ENCODE measurements around the gene DISP3.
A peak's percentile ranks its signal among the peaks of the same experiment; 100 is the strongest.

The DISP3 gene

DNA sequence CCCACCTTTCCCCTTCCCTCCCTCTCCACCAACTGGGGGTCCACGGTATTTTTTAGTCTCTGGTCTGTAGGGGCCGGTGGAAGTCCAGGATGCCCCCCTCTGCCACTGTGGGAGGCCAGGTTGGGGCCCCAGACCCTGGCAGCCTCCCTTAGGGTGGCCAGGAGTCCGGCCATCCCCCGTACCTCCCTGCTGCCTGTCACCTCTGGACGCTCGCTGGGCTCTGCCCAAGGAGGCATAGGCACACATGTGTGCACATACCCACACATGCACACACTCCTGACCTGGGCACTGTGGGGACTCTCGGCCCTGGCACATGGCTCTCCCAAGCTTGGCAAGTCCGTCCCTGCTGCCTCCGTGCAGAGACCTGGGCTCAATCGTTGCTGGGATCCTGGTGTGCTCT, 53.0 kb downstream of the DISP3 start:
- no peak for DNase-seq

DNA sequence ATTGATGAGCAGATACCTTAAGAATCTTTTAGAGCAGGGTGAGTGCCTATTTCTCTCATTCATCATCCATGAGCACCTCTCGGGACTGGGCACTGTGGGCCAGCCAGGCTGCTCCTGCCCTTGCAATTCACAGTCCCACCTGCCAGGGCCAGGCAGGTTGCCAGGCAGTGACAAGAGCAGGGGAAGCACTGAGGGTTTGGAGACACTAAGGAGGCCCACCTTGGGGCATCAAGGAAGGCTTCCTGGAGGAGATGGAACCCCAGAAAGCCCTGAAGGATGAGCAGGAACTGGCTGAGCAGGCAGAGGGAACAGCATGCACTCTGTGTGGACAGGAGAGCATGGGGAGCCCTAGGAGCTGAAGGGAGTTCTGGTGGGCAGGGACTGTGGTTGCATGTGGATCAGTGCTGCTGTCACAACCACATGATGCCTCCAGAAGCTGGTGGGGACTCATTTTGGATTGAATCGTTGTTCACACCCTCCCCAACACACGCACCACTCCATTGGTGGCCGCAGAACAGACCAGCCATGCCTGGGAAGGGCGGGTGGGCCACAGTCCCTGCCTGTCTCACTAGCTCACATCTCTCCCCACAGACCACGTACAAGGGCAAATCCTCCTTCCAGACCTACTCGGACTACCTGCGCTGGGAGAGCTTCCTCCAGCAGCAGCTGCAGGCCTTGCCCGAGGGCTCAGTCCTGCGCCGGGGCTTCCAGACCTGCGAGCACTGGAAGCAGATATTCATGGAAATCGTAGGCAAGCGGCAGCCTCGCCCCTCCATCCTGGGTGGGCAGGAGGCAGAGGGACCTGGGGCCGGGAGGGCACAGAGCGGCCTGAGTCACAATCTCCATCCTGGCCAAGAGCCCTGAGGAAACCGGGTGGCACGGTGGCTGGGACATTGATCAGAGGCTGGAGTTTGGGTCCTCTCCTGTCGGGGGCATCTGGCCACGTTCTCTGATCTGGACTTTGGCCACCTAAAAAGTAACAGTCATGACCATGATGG, 55.1 kb downstream of the DISP3 start:
- DNase-seq = no peak

DNA sequence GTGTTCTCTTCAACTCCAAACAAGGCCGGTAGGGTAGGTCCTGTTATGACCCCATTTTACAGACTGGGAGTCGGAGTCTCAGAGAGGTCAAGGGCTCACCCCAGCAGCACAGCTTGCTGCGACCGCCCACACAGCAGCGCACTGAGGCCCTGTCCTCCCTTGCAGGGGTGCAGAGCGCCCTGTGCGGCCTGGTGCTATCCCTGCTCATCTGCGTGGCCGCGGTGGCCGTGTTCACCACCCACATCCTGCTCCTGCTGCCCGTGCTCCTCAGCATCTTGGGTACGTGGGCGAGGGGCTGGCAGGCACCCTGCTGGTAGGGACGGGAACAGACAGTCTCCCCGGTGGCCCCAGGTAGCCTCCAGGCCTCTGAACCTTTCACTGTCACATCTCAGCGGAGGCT, 55.9 kb downstream of the DISP3 start:
- DNase-seq = no peak

DNA sequence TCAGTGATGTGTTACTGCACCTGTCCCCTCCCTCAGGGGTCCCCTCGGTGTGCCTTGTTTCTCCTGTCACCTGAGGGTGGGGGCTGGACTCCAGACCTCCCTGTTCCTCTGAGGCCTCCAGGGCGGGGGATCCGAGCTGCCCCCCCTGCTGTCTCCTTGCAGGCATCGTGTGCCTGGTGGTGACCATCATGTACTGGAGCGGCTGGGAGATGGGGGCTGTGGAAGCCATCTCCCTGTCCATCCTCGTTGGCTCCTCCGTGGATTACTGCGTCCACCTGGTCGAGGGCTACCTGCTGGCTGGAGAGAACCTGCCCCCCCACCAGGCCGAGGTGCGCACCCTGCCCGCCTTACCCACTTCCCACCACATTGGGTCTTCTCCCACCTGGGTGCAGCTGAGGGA, 56.4 kb downstream of the DISP3 start:
- DNase-seq = no peak

DNA sequence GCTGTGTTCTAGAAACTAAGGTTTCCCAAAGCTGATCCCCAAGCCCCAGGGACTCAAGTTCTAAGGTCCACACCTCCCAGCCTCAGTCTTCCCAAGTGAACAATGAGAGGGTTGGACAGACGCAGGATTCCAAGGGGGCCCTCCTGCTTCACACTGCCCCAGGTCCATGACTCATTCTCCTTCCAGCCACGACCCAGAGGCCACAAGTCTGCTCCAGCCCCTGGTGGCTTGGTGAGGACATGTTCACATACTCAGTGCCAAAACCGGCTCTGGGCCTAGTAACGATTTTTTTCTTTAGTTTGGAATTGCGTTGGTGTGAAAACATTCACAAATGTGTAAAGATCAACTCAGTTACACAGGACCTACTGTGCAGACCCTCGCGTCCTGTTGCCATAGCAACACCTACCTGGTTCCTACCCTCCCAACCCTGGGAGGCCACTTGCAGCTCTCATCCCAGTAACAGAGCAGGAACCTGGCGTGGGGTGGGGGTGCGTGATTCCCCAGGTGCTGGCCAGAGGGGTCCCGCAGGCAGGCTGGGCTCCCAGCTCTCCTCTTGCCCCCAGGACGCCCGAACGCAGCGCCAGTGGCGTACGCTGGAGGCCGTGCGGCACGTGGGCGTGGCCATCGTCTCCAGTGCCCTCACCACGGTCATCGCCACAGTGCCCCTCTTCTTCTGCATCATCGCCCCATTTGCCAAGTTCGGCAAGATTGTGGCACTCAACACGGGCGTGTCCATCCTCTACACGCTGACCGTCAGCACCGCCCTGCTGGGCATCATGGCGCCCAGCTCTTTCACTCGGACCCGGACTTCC, 57.0 kb downstream of the DISP3 start:
- DNase-seq = no peak

DNA sequence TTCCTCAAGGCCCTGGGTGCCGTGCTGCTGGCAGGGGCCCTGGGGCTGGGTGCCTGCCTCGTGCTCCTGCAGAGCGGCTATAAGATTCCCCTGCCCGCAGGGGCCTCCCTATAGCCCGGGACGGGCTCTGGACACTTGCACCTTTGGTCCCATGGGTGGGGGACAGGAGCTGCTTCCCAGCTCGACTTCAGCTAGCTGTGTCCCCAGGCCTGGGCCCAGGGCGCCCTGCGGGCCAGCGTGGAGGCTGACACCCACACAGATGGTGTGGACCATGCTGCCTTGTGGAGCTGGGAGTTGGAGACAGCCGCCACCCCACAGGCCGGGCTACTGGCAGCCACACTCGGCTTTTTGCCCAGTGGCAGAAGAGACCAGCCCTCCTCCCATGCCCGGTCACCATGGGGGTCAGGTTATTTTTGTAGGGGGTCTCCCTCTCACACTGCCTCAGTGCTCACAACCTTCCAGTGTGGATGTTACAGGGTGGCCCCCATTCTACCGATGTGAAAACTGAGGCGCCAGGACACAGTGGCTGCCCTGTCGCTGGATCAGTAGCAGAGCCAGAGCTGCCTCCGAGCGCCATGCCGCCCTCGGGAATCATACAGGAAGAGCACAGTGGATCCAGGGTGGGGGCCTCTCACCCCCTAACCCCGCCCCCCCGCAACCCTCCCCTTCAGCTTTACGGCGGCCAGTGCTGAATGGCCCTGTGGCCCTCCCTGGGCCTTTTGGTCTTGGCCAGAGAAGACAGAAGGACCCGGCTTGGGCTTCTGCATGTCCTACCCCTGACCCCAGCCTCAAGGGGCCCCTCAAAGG, 57.8 kb downstream of the DISP3 start:
- no peak for DNase-seq

DNA sequence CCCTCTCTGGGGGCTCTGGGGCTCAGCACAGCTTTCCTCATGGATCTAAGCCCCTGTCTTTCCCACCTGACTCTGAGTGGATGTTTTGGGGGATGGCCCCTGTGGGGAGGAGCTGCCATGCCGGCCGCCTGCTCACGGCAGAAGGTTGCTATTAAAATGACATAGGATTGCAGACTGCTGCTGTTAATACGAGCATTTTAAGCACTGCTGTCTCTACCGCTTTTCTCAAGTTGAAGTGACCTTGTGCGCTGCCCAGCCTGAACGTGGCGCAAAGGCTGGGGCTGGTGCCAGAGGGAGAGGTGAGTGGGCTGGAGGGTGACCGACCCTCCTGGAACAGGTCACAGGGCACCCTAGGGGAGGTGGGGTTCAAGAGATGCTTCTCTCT, 58.4 kb downstream of the DISP3 start:
- DNase-seq = no peak

DNA sequence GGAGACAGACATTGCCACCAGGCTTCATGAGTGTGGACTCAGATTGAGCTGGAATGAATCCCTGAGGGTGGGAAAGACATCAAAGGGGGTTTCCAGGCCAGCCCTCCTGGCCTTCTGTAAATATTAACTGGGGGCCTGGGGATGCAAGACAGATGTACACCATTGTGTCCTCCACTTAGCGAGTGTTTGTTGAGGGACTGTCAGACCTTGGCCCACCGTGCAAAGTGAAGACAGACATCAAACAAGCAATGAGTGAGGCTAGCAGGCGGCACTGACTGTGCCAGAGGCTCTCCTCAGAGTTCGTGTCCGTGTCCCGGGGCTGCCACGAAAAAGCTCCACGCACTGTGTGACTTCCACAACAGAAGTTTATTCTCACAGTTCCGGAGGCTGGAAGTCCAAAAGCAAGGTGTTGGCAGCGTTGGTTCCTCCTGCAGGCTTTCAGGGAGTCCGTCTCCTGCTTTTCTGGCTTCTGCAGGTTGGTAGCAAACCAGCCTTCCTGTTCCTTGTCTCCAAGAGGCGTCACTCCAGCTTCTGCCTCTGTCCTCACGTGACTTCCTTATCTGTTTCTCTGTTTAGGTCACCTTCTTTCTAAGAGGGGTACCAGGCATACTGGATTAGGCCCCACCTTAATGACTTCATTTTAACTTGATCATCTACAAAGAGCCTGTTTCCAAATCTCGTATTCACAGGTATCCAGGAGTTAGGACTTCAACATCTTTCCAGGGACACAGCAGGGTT, 59.1 kb downstream of the DISP3 start:
- no peak for DNase-seq

DNA sequence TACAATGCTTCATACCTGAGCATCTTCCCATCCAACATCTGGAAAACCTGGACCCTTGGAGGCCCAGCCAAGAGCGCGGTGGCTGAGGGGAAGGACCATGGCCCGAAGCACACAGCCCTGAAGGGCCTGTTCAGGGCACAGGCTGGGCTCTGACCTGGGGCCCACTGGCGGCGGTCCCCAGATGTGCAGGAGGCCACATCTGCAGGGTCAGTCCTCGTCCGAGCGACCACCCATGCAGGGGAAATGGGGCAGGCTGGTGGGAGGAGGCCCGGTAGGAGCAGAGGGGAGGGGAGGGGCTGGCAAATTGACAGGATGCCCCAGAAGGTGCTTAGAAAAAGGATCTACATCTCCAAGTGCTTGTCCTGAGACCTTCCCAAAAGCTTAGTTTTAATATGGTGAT, 59.9 kb downstream of the DISP3 start:
- no peak for DNase-seq

DNA sequence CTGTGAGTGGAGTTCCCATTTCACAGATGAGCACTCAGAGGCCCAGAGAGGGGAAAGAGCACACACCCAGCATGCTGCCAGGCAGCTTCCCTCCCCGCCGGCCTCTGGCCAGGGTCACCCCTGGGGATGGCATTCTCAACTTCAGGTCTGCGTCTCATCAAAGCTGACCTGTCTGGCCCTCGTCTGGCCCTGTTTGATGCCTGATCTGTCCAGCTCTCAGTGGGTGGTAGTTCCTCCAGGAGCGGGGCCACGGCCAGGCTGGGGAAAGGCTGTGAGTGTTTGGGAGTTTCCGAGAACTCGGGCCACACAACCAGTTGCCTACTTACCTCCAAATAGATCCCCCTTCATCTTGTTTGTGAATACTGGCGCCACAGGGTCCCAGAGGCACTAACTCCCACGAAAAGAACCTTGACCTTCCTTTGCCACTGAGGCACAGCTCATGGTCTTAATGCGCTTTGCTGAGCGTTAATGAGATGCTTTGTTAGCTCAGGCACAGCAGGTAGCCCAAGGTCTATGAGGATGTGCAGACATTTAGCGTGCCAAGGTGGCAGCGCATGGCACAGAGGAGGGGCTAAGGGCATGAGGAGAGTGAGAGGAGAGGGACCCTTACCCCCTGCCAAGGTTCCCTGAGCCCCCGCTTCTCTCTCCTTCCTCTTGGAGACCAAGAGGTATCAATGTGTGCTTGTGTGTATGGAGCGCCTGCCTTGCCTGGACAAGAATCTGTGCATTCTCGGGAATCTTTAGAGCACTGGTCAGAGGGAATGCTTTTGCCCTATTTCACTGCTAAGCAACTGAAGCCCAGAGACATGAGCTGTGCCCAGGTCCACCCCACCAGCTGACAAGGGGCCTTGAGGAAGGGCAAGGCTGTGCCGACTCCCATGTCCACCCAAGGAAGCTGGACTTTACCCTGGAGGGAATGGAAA, 61.2 kb downstream of the DISP3 start:
- no peak for DNase-seq

DNA sequence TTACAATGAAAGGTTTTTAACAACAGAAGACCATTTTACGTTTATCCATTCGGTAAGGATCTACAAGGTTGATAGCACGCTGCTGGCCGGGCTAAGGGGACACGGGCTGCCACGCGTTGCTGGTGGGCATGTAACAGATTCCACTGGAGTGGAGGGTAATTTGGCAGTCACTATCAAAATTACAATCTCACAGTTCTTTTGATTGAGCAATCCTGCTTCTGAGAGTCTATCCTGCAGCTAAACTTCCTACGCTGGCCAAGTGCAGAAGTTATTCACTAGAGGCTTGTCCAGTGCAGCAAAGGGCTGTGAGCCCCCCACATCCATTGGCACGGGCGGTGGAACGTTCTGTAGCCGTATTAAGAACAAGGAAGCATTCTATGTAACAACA, 61.8 kb downstream of the DISP3 start:
- no peak for DNase-seq

DNA sequence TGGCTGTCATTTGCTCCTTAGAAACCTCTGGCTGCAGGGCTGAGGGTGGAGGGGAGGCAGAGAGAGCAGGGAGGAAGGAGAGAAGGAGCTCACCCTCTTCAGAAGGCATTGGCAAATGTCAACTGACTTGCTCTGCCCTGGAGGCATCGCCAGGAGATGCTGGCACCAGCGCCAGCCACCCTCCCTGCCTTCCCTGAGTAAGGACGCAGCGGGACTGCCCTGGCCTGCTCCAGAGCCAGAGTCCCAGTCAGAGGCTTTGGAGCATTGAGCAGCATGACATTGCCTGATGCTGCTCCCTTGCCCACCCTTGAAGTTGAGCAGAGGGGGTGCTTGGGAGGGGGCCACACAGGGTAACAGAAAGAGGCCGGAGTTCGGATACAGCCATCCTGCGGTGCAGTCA, 62.3 kb downstream of the DISP3 start:
- DNase-seq = no peak

DNA sequence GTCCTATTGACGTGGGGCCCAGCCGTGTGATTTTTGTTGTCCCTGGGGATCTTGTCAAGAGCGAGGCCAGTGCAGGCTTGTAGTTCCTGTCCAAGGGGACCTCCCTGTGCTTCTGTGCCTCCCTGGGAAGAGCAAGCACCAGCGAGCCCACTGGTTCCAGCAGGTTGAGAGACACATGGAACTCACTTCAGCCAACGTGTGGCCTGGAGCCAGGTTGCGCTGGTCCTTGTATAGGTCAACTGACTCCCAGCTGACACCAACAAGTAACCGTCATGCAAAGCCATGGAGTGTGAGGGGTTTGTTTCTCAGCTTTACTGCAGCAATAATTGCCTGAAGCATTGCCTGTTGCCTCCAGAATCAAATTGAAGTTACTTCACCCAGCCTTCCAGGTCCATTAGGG, 63.0 kb downstream of the DISP3 start:
- no peak for DNase-seq

DNA sequence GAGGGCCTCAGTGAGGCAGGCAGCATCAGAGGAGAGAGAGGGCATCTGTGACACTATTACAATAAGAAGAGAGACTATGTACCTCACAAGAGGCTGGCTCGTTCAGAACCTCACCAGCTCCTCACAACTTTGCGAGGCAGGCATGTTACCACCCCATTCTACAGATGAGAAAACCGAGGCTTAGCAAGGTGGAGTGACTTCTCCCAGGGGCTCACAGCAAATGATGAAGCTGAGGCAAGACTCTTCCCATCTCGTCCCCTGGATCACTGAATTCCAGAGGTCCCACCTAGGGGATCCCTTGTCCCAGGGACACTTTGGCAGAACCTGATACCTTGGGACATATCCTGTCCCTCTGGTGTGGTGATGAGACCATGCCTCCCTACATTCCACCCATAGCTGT, 64.4 kb downstream of the DISP3 start:
- no peak for DNase-seq

DNA sequence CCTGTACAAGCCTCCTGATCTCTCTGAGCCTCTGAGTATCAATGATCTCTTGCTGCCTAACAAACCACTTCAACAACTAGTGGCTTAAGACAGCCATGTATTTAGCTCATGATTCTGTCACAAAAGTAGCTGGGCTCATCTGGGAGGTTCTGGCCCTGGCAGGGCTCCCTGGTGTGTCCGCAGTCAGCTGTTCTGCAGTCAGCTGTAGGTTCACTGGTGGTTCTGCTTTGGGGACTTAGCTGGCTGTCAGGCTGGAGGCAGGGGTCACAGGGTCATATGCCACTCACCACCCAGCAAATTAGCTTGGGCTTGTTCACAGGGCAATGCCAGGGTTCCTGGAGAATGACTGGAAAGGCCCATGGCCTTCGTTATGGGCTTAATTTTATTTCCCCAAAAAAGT, 64.8 kb downstream of the DISP3 start:
- DNase-seq = no peak

DNA sequence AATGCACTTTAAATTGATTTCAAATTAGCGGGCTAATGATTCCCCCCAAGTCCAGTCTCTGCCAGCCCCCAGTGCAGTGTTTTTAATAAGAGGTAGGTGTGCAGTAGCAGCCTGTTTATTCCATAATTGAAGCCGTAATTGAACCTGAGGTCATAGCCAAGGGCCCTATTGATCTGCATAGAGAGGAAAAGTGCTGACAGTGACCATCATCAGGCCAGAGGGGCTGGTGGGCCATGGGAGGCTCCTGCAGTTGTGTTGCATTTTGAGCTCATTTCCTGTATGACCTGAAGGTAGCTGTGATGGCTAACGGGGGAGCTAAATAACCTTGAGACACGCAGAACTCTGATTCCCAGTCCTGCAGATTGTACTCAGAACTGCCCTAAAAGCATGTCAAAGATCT, 67.5 kb downstream of the DISP3 start:
- no peak for DNase-seq

DNA sequence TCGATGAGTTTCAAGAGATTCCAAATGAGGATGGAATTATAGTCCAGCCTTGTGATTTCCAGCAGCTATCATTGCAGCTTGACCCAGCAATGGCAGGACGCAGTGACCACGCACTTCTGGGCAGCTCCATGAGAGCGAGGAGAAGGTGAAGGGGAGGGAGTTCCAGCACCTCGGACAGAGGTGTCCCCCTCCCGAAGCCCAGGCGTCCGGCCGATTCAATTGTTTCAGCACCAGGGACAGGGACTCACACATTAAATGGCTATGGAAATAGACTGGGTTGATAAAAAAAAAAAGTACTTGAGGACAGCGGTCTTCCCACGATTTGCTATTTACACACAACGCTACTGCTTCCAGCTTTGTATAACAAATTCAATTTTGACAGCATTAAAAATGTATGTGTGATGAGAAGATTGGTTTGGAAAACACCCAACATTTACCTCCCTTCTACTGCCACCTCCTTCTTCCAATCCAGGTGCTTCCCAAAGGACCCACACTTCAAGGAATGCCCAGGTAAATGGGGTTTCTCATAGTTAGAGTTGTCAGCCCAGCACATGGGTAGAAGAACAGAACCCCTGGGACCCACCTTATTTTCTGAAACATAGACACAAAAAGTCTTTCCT, 71.8 kb downstream of the DISP3 start:
- no peak for DNase-seq

DNA sequence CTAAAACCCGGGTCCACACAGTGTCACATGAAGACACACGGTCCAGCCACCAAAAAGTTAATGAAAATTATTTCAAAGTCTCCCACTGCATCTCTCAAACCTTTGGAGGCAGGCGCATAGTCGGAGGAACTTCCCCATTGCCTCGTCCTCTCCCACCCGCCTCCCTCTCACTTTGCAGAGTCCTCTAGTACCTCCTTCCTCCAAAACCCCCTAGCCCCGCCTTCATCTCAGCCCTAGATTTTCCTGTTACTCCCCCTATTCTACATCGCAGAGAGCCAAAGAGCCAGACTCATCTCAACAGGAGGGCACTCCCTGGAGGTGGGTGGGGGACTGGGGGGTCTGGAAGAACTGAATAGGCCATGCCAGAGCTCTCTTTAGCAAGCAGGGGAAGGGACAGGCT, 79.3 kb downstream of the DISP3 start:
- DNase-seq = no peak

DNA sequence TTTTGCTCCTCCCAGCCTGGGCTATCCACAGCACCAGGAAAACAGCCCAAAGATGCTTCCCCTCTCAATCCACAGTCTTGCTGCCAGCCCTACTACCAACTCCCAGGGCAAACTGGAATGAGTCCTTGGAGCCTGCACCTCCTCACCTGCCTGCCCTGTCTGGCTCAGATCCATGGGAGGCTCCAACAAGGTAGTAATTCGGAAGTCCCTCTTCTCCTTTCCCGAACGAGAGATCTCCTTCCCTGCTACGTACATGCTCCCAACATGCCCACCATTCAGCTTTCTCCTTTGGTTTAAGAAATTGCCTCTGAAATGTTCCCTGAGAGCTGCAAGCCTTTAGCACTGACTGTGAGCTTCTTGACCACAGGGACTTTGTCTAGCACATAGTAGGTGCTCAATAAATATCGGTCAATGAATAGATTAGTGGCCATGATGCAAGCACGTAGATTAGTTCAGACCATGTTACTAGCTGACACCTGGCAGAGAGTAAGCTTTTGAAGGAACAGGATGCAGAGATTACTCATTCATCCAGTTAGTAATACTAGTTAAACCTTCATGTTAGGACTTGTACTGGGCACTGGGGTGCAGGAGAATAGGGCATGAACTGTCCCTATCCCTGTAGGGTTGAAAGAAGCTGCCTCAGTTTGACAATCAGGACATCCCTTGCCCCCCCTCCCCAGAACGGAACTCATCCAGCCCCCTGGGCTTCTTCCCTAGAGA, 80.1 kb downstream of the DISP3 start:
- DNase-seq = no peak

DNA sequence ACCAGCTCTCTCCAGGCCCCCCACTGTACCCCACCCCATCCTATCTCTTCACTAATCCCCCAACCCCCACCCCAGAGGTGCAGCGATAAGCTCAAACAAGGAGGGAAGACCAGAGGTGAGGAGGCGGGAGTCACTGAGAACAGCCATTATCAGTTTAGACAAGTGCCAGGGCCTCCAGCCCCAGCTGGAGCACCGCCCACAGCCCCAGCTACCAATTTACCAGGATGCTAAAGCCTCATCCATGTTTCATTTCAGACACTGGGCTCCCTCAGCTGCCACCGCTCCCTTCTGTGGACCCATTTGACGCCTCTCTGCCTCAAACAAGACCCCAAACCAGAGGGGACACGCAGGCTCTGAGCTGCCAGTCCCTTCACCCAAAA, 80.6 kb downstream of the DISP3 start:
- DNase-seq = peak; percentile 18

Data from NCI-H2227 treated with DMSO at 0.1 percent for 48 hours (cell line).